HCT116 (cell line): ENCODE results near the gene TACC2. TPM values are rescaled to one million over a fixed set of nuclear protein-coding genes. Genes with fewer than 3 reads are reported as not detected.

ENCODE experiments used
- ATAC-seq: fragments of 200-7000 bp; cut with Tn5 transposase; 2 replicates; pipeline ENCODE4 v1.9.1; 2020; ENCODE audit warnings: mild to moderate bottlenecking, moderate library complexity
- BruUV-seq: library from RNA; stranded (reverse); fragments of 400-500 nt; replicated peaks from 2 replicates; lab custom pipeline; 2021; lab: Mats Ljungman, UMichigan
- CTCF ChIA-PET: fragments of 300-600 bp; sonication (Branson Sonifier 250); formaldehyde crosslinking; loops from one replicate; lab custom pipeline; 2021; ENCODE audit warnings: antibody characterized with exemption; lab: Charles Lee
- POLR2A ChIA-PET: fragments of 300-600, 350-600 bp; sonication (Branson Sonifier 250); formaldehyde crosslinking; loops from one replicate; lab custom pipeline; 2021; ENCODE audit warnings: antibody characterized with exemption; lab: Charles Lee
- RAD21 ChIA-PET, 2 experiments: fragments of 300-600 bp; sonication (Branson Sonifier 250); formaldehyde crosslinking; loops; one replicate each; lab custom pipeline; 2023; ENCODE audit warnings: low total read pairs in 2 of 2; ENCODE audit not compliant: uncharacterized antibody in 2 of 2, unreplicated experiment in 2 of 2, low non-redundant PET in 1 of 2; lab: Charles Lee
- DNase-seq: peaks from one replicate; pipeline ENCODE4 v3.0.0-alpha.2; 2010; ENCODE audit warnings: low read depth, low spot score
- H2AFZ ChIP-seq: fragments of 200-600 bp; shearing (Covaris generic), sonication (generic); 2 replicates; pipeline ENCODE4 v1.6.1; 2017; ENCODE audit warnings: low read depth, mixed run types, mixed read lengths, antibody characterized with exemption, low read length; ENCODE audit not compliant: poor library complexity, severe bottlenecking
- H3K27ac ChIP-seq: 2 replicates; pipeline ENCODE4 v1.5.1; 2012; ENCODE audit warnings: low read depth, low read length
- H3K27me3 ChIP-seq: fragments of 200-600 bp; sonication (generic); 2 replicates; pipeline ENCODE4 v1.6.1; 2016; ENCODE audit warnings: mixed run types, low read length, mixed read lengths; ENCODE audit not compliant: insufficient read depth
- H3K36me3 ChIP-seq, 2 experiments: fragments of 200-500 bp in 1 of 2; fragments of 200-600 bp in 1 of 2; sonication (Bioruptor generic) in 1 of 2; sonication (generic) in 1 of 2; 2 replicates each; pipeline versions ENCODE4 v1.5.1 to v1.6.1; 2014 to 2016; ENCODE audit warnings: low read length in 2 of 2, inconsistent platforms in 1 of 2, mixed read lengths in 1 of 2, mixed run types in 1 of 2; ENCODE audit not compliant: insufficient read depth in 2 of 2, control insufficient read depth in 1 of 2
- H3K4me1 ChIP-seq, 2 experiments: fragments of 200-600 bp in 1 of 2; sonication (generic) in 1 of 2; 2 replicates each; pipeline versions ENCODE4 v1.5.1 to v1.6.1; 2012 to 2017; ENCODE audit warnings: low read length in 2 of 2, inconsistent platforms in 1 of 2, mild to moderate bottlenecking in 1 of 2, mixed read lengths in 1 of 2, mixed run types in 1 of 2, moderate library complexity in 1 of 2; ENCODE audit not compliant: insufficient read depth in 2 of 2, control insufficient read depth in 1 of 2
- H3K4me2 ChIP-seq: fragments of 200-600 bp; sonication (generic); 2 replicates; pipeline ENCODE4 v1.6.1; 2017; ENCODE audit warnings: mixed run types, low read length, mixed read lengths
- H3K4me3 ChIP-seq, 2 experiments: fragments of 200-600 bp in 1 of 2; sonication (generic) in 1 of 2; replicated peaks in 1 of 2; 2 replicates each; pipeline ENCODE4 v1.5.1; 2011 to 2016; ENCODE audit warnings: low read length in 2 of 2, control low read depth in 1 of 2, low read depth in 1 of 2, mild to moderate bottlenecking in 1 of 2, mixed read lengths in 1 of 2, mixed run types in 1 of 2
- H3K79me2 ChIP-seq: fragments of 200-600 bp; sonication (generic); 2 replicates; pipeline ENCODE4 v1.6.1; 2017; ENCODE audit warnings: mild to moderate bottlenecking, mixed run types, low read length, moderate library complexity, mixed read lengths; ENCODE audit not compliant: insufficient read depth
- H3K9ac ChIP-seq: fragments of 200-600 bp; sonication (generic); 2 replicates; pipeline ENCODE4 v1.6.1; 2016; ENCODE audit warnings: low read length, mixed read lengths
- H3K9me2 ChIP-seq: fragments of 200-600 bp; sonication (generic), shearing (Covaris generic); 2 replicates; pipeline ENCODE4 v1.6.1; 2017; ENCODE audit warnings: mixed run types, mild to moderate bottlenecking, moderate library complexity; ENCODE audit not compliant: insufficient read depth
- H3K9me3 ChIP-seq, 2 experiments: fragments of 200-500 bp in 1 of 2; fragments of 200-600 bp in 1 of 2; sonication (Bioruptor generic) in 1 of 2; sonication (generic) in 1 of 2; 2 replicates each; pipeline ENCODE4 v1.6.1; 2014 to 2017; ENCODE audit warnings: low read length in 2 of 2, mixed read lengths in 2 of 2, inconsistent platforms in 1 of 2, low read depth in 1 of 2, mild to moderate bottlenecking in 1 of 2, mixed run types in 1 of 2, moderate library complexity in 1 of 2; ENCODE audit not compliant: control insufficient read depth in 1 of 2, insufficient read depth in 1 of 2
- H4K20me1 ChIP-seq: fragments of 200-600 bp; sonication (generic), shearing (Covaris generic); 2 replicates; pipeline ENCODE4 v1.6.1; 2017; ENCODE audit warnings: mixed run types, mild to moderate bottlenecking, moderate library complexity; ENCODE audit not compliant: insufficient read depth
- CBX3 ChIP-seq: IDR thresholded peaks from 2 replicates; pipeline ENCODE4 v1.6.1; 2012; ENCODE audit warnings: low read depth
- CEBPB ChIP-seq: IDR thresholded peaks from 2 replicates; pipeline ENCODE4 v1.6.1; 2012; ENCODE audit warnings: low read depth
- EGR1 ChIP-seq: IDR thresholded peaks from 2 replicates; pipeline ENCODE4 v1.6.1; 2012; ENCODE audit warnings: low read depth
- ELF1 ChIP-seq: IDR thresholded peaks from 2 replicates; pipeline ENCODE4 v1.6.1; 2012; ENCODE audit warnings: low read depth, borderline replicate concordance
- EZH2 ChIP-seq: fragments of 200-600 bp; sonication (generic); IDR thresholded peaks from 2 replicates; pipeline ENCODE4 v1.6.1; 2017; ENCODE audit warnings: antibody characterized with exemption, mixed run types
- EZH2phosphoT487 ChIP-seq: fragments of 200-600 bp; IDR thresholded peaks from 2 replicates; pipeline ENCODE4 v1.6.1; 2018; ENCODE audit warnings: antibody characterized with exemption, borderline replicate concordance
- JUND ChIP-seq: IDR thresholded peaks from 2 replicates; pipeline ENCODE4 v1.6.1; 2012
- POLR2A ChIP-seq: IDR thresholded peaks from 2 replicates; pipeline ENCODE4 v1.7.0; 2011; ENCODE audit warnings: borderline replicate concordance; ENCODE audit not compliant: insufficient read depth, insufficient read length; ENCODE audit errors: extremely low read depth
- POLR2AphosphoS5 ChIP-seq: IDR thresholded peaks from 2 replicates; pipeline ENCODE4 v1.6.1; 2011; ENCODE audit warnings: mild to moderate bottlenecking, low read depth, low read length, moderate library complexity
- RAD21 ChIP-seq: IDR thresholded peaks from 2 replicates; pipeline ENCODE4 v1.6.1; 2012; ENCODE audit warnings: low read depth, mild to moderate bottlenecking
- SIN3A ChIP-seq: IDR thresholded peaks from 2 replicates; pipeline ENCODE4 v1.6.1; 2012; ENCODE audit warnings: low read depth
- SP1 ChIP-seq: IDR thresholded peaks from 2 replicates; pipeline ENCODE4 v1.6.1; 2012; ENCODE audit warnings: low read depth
- SRF ChIP-seq: IDR thresholded peaks from 2 replicates; pipeline ENCODE4 v1.6.1; 2012; ENCODE audit warnings: low read depth
- TCF7L2 ChIP-seq: IDR thresholded peaks from 2 replicates; pipeline ENCODE4 v1.7.0; 2011; ENCODE audit warnings: borderline replicate concordance, inconsistent platforms; ENCODE audit not compliant: insufficient read depth, insufficient read length; ENCODE audit errors: extremely low read depth
- YY1 ChIP-seq: IDR thresholded peaks from 2 replicates; pipeline ENCODE4 v1.6.1; 2011; ENCODE audit warnings: low read length, low read depth, moderate library complexity, mild to moderate bottlenecking; ENCODE audit not compliant: insufficient replicate concordance; ENCODE audit errors: extremely low read depth
- ZFX ChIP-seq: fragments of 450-650 bp; IDR thresholded peaks from 2 replicates; pipeline ENCODE4 v1.6.1; 2017
- ZNF274 ChIP-seq: fragments of 200-500 bp; sonication (Bioruptor generic); IDR thresholded peaks from 2 replicates; pipeline ENCODE4 v1.6.1; 2014; ENCODE audit warnings: mild to moderate bottlenecking, low read depth, low read length, inconsistent platforms
- intact Hi-C: fragments of 100-400 bp; cut with micrococcal nuclease; formaldehyde crosslinking; loops from 2 replicates; pipeline ENCODE4 v1.10.0; 2022
- total RNA-seq: library from RNA; stranded (reverse); gene quantifications from one replicate; pipeline ENCODE4 v1.2.1, GENCODE V29; 2021; ENCODE audit not compliant: unreplicated experiment
- TF ChIP-seq, protein P1 (sequence below): IDR thresholded peaks from 2 replicates; pipeline ENCODE4 v1.6.1; 2012
- TF ChIP-seq, protein P2 (sequence below): IDR thresholded peaks from 2 replicates; pipeline ENCODE4 v1.6.1; 2011; ENCODE audit warnings: mild to moderate bottlenecking, low read length, moderate library complexity; ENCODE audit not compliant: insufficient replicate concordance; ENCODE audit errors: extremely low read depth

TACC2 gene
- total RNA-seq, 1 experiment from 2014 or later = 38.6 TPM

DNA sequence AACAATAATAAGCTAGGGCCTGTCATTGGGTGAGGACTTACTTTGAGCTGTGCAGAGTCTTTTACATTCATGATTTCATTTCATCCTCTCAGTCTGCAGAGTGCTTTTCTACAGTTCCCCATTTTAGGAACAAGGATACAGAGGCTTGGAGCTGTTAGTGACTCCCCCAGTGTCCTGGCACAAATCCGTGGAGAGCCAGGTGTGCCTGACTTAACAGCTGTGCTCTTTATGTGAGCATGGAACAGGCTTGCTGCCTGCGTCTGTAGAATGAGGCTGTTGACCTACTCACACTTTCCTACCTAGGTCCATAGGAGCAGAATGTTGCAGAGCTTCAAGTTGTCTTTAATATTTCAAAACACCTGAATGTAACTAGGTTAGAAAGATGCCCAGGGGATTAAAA, 231.8 kb downstream of the TACC2 start:
- no peak for ATAC-seq
- no TSS peak for BruUV-seq
- DNase-seq = no peak
- Histone ChIP-seq H3K9me2 (no peaks in the 10 kb centered on the region), H3K9ac (no peak overlapping the region), H3K27ac (no peak overlapping the region), H2AFZ (no peak overlapping the region), H3K4me3 (no peak overlapping the region), H3K4me1 (no peaks in the 10 kb centered on the region), H4K20me1 (no peaks in the 10 kb centered on the region), H3K27me3 (no peaks in the 10 kb centered on the region), H3K36me3 (peaks cover 0 to 3% of the 10 kb centered on the region in 2 experiments; a peak in 1 of 4 replicates), H3K4me2 (no peak overlapping the region), H3K79me2 (no peaks in the 10 kb centered on the region), H3K9me3 (no peaks in the 10 kb centered on the region)
- intact Hi-C loops = no loop called here
- RAD21 ChIA-PET = no interaction called here
- TF ChIP-seq TCF7L2 = no peak
- TF ChIP-seq, protein P1, sequence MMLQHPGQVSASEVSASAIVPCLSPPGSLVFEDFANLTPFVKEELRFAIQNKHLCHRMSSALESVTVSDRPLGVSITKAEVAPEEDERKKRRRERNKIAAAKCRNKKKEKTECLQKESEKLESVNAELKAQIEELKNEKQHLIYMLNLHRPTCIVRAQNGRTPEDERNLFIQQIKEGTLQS = no peak
- no peak for TF ChIP-seq RAD21
- TF ChIP-seq ZNF274 = no peak
- no peak for TF ChIP-seq JUND
- no peak for TF ChIP-seq EZH2
- no peak for TF ChIP-seq CEBPB
- no peak for TF ChIP-seq EZH2phosphoT487
- no peak for TF ChIP-seq SP1
- no peak for TF ChIP-seq POLR2AphosphoS5
- no peak for TF ChIP-seq EGR1
- TF ChIP-seq, protein P2, sequence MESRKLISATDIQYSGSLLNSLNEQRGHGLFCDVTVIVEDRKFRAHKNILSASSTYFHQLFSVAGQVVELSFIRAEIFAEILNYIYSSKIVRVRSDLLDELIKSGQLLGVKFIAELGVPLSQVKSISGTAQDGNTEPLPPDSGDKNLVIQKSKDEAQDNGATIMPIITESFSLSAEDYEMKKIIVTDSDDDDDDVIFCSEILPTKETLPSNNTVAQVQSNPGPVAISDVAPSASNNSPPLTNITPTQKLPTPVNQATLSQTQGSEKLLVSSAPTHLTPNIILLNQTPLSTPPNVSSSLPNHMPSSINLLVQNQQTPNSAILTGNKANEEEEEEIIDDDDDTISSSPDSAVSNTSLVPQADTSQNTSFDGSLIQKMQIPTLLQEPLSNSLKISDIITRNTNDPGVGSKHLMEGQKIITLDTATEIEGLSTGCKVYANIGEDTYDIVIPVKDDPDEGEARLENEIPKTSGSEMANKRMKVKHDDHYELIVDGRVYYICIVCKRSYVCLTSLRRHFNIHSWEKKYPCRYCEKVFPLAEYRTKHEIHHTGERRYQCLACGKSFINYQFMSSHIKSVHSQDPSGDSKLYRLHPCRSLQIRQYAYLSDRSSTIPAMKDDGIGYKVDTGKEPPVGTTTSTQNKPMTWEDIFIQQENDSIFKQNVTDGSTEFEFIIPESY = no peak
- TF ChIP-seq SRF = no peak
- TF ChIP-seq SIN3A = no peak
- TF ChIP-seq CBX3 = no peak
- no peak for TF ChIP-seq YY1
- TF ChIP-seq ELF1 = no peak
- TF ChIP-seq ZFX = no peak
- no peak for TF ChIP-seq POLR2A
- POLR2A ChIA-PET = no interaction called here
- CTCF ChIA-PET = no interaction called here
